ENCODE data around the gene PAWR. TPM values are rescaled to one million over a fixed set of nuclear protein-coding genes. Genes with fewer than 3 reads are reported as not detected.
A peak's percentile ranks its signal among the peaks of the same experiment; 100 is the strongest.

The PAWR gene
- polyA plus RNA-seq, 2 of the 4 experiments (the other 2 are of a cell fraction), result 40.8 to 55.2 TPM

- CTCF ChIA-PET, result interaction anchor here (1.0 to 2.2 kb wide), 4 partner anchors 13 to 179 kb away, joined by 3 to 6 read pairs (median 3); no protein-coding TSS in a partner anchor
- ATAC-seq (no peak), FAIRE-seq (no peak), DNase-seq (ENCODE audit: low read depth in 1 of 2, low spot score in 1 of 2) (no peak)
- H3K4me3 ChIP-seq, result no peak overlapping the region
- POLR2A ChIA-PET, result no interaction called here
- 87% methylated on average over 6 of the region's 6 CpGs for WGBS (ENCODE audit: missing lambda C conversion rate)
- H3K27ac ChIP-seq, result peak overlapping the region in 1 of 2 experiments; percentile 52; a peak in 3 of 6 replicates
- H3K4me2 ChIP-seq, result peak overlapping the region; percentile 29; the same call in 2 of the 3 replicates
- peaks cover 24% of the 10 kb centered on the region for H3K4me1 ChIP-seq
- no peaks in the 10 kb centered on the region for H3K9me3 ChIP-seq
- TF ChIP-seq CHD2 (IDR thresholded peaks at IDR 0.05; ENCODE audit: low read length, partially characterized antibody), result no peak
- TF ChIP-seq FOSL2 (IDR thresholded peaks at IDR 0.05), result no peak
- no peak for TF ChIP-seq FOSL2 (CRISPR knock-in tag; IDR thresholded peaks at IDR 0.05)
- TF ChIP-seq RCOR1 (IDR thresholded peaks at IDR 0.05; ENCODE audit: low read depth, low read length), result no peak
- TF ChIP-seq FOXS1 (CRISPR knock-in tag; IDR thresholded peaks at IDR 0.05), result no peak
- no peak for TF ChIP-seq MYC (IDR thresholded peaks at IDR 0.05; ENCODE audit: borderline replicate concordance, low read length)
- TF ChIP-seq HOXB13 (CRISPR knock-in tag; IDR thresholded peaks at IDR 0.05; ENCODE audit: low read depth), result no peak
- no peak for TF ChIP-seq EHMT2 (IDR thresholded peaks at IDR 0.05; ENCODE audit: low read depth)
- TF ChIP-seq EHF (CRISPR knock-in tag; IDR thresholded peaks at IDR 0.05), result no peak
- TF ChIP-seq TFCP2L1 (CRISPR knock-in tag; IDR thresholded peaks at IDR 0.05), result no peak
- TF ChIP-seq ZC3H11A (IDR thresholded peaks at IDR 0.05), result no peak
Observed at GRCh38 chr12:79560225-79560889, 130.4 kb downstream of the PAWR start.

- TF ChIP-seq FOSL2 (IDR thresholded peaks at IDR 0.05), result no peak
- no peak for TF ChIP-seq FOSL2 (CRISPR knock-in tag; IDR thresholded peaks at IDR 0.05)
- TF ChIP-seq EP300 (IDR thresholded peaks at IDR 0.05), result no peak
- TF ChIP-seq RFX5 (IDR thresholded peaks at IDR 0.05), result no peak
- no peak for TF ChIP-seq JUNB (IDR thresholded peaks at IDR 0.05)
- TF ChIP-seq MAZ (IDR thresholded peaks at IDR 0.05; ENCODE audit: borderline replicate concordance, low read depth, low read length), result no peak
- no peak for TF ChIP-seq BCL3 (IDR thresholded peaks at IDR 0.05)
- no peak for TF ChIP-seq POLR2AphosphoS2 (conservative IDR thresholded peaks at IDR 0.05; ENCODE audit: low read length)
- no peak for TF ChIP-seq HEYL (CRISPR knock-in tag; IDR thresholded peaks at IDR 0.05)
- no peak for TF ChIP-seq CBX2 (IDR thresholded peaks at IDR 0.05; ENCODE audit: borderline replicate concordance, low read depth)
- TF ChIP-seq RCOR1 (IDR thresholded peaks at IDR 0.05; ENCODE audit: low read depth, low read length), result no peak
- TF ChIP-seq PHF8 (IDR thresholded peaks at IDR 0.05; ENCODE audit: borderline replicate concordance, low read depth), result no peak
- TF ChIP-seq SMC3 (IDR thresholded peaks at IDR 0.05), result no peak
- no peak for TF ChIP-seq HOXB5 (CRISPR knock-in tag; IDR thresholded peaks at IDR 0.05)
- TF ChIP-seq, protein P1, sequence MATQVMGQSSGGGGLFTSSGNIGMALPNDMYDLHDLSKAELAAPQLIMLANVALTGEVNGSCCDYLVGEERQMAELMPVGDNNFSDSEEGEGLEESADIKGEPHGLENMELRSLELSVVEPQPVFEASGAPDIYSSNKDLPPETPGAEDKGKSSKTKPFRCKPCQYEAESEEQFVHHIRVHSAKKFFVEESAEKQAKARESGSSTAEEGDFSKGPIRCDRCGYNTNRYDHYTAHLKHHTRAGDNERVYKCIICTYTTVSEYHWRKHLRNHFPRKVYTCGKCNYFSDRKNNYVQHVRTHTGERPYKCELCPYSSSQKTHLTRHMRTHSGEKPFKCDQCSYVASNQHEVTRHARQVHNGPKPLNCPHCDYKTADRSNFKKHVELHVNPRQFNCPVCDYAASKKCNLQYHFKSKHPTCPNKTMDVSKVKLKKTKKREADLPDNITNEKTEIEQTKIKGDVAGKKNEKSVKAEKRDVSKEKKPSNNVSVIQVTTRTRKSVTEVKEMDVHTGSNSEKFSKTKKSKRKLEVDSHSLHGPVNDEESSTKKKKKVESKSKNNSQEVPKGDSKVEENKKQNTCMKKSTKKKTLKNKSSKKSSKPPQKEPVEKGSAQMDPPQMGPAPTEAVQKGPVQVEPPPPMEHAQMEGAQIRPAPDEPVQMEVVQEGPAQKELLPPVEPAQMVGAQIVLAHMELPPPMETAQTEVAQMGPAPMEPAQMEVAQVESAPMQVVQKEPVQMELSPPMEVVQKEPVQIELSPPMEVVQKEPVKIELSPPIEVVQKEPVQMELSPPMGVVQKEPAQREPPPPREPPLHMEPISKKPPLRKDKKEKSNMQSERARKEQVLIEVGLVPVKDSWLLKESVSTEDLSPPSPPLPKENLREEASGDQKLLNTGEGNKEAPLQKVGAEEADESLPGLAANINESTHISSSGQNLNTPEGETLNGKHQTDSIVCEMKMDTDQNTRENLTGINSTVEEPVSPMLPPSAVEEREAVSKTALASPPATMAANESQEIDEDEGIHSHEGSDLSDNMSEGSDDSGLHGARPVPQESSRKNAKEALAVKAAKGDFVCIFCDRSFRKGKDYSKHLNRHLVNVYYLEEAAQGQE (IDR thresholded peaks at IDR 0.05), result no peak
- no peak for TF ChIP-seq HES2 (IDR thresholded peaks at IDR 0.05)
- TF ChIP-seq, protein P2, sequence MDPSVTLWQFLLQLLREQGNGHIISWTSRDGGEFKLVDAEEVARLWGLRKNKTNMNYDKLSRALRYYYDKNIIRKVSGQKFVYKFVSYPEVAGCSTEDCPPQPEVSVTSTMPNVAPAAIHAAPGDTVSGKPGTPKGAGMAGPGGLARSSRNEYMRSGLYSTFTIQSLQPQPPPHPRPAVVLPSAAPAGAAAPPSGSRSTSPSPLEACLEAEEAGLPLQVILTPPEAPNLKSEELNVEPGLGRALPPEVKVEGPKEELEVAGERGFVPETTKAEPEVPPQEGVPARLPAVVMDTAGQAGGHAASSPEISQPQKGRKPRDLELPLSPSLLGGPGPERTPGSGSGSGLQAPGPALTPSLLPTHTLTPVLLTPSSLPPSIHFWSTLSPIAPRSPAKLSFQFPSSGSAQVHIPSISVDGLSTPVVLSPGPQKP (IDR thresholded peaks at IDR 0.05; ENCODE audit: low read depth, low read length), result no peak
- TF ChIP-seq CEBPB (IDR thresholded peaks at IDR 0.05), result no peak
- ATAC-seq (no peak), FAIRE-seq (no peak), DNase-seq (ENCODE audit: low read depth in 1 of 2, low spot score in 1 of 2) (no peak)
- H3K4me1 ChIP-seq, result peaks cover 29% of the 10 kb centered on the region
- no peak overlapping the region for H3K4me2 ChIP-seq
- 89% methylated on average over 2 of the region's 2 CpGs for WGBS (ENCODE audit: missing lambda C conversion rate)
- no peaks in the 10 kb centered on the region for H3K9me3 ChIP-seq
- CTCF ChIA-PET, result interaction anchor here (1.3 to 2.2 kb wide), 3 partner anchors 12 to 178 kb away, joined by 3 to 6 read pairs (median 5); no protein-coding TSS in a partner anchor
- no peak overlapping the region for H3K4me3 ChIP-seq
- POLR2A ChIA-PET, result no interaction called here
- no peak overlapping the region; a peak in 1 of 6 replicates for H3K27ac ChIP-seq
Observed at GRCh38 chr12:79559591-79559990, 131.2 kb downstream of the PAWR start.
